Measurements from ENCODE around the gene CCNB1. TPM values are rescaled to one million over a fixed set of nuclear protein-coding genes. Genes with fewer than 3 reads are reported as not detected.

CCNB1 gene
- total RNA-seq, 1 donor from 2014 or later, result 29.5 TPM

- Mint-ChIP-seq H3K9me3 (ENCODE audit: low read depth) (no peaks in the 10 kb centered on the region), H3K4me3 (ENCODE audit: unreplicated experiment) (no peak overlapping the region), H3K4me1 (ENCODE audit: low read depth) (no peaks in the 10 kb centered on the region), H3K36me3 (ENCODE audit: low read depth) (peaks cover 2% of the 10 kb centered on the region), H3K27ac (ENCODE audit: unreplicated experiment) (no peak overlapping the region), H3K27me3 (ENCODE audit: low read depth) (no peaks in the 10 kb centered on the region)
- DNase-seq (ENCODE audit: low spot score), result no peak
- no peak for TF ChIP-seq CTCF (IDR thresholded peaks at IDR 0.05)
Measured at GRCh38 chr5:69225860-69226259, 58.9 kb downstream of the CCNB1 start.

Other genes with a start within 250 kb of the CCNB1 start
- gene SLC30A5, start 73.1 kb upstream of the CCNB1 start, total RNA-seq, result 72.7 to 97.1 TPM (median 75.1 TPM) in 3 replicates
- 4.5 to 9.2 TPM (median 4.7 TPM) in 3 replicates for gene CENPH, start 22.4 kb downstream of the CCNB1 start, total RNA-seq
- gene CDK7, start 67.7 kb downstream of the CCNB1 start, total RNA-seq, result 32.0 to 42.9 TPM (median 40.0 TPM) in 3 replicates
- gene CCDC125, start 165.7 kb downstream of the CCNB1 start, total RNA-seq, result 1.5 to 4.6 TPM (median 1.9 TPM) in 3 replicates
- gene AK6, start 202.4 kb downstream of the CCNB1 start, total RNA-seq, result 32.5 to 38.6 TPM (median 33.0 TPM) in 3 replicates
- 49.4 to 75.6 TPM (median 64.8 TPM) in 3 replicates for gene TAF9, start 202.4 kb downstream of the CCNB1 start, total RNA-seq
- gene RAD17, start 202.7 kb downstream of the CCNB1 start, total RNA-seq, result 22.4 to 25.7 TPM (median 25.3 TPM) in 3 replicates
- gene MARVELD2, start 248.0 kb downstream of the CCNB1 start, total RNA-seq, result 1.2 to 2.2 TPM (median 2.0 TPM) in 3 replicates

Measured in chondrocyte (in vitro differentiated cells).